ENCODE measurements around the gene CROT.

DNA sequence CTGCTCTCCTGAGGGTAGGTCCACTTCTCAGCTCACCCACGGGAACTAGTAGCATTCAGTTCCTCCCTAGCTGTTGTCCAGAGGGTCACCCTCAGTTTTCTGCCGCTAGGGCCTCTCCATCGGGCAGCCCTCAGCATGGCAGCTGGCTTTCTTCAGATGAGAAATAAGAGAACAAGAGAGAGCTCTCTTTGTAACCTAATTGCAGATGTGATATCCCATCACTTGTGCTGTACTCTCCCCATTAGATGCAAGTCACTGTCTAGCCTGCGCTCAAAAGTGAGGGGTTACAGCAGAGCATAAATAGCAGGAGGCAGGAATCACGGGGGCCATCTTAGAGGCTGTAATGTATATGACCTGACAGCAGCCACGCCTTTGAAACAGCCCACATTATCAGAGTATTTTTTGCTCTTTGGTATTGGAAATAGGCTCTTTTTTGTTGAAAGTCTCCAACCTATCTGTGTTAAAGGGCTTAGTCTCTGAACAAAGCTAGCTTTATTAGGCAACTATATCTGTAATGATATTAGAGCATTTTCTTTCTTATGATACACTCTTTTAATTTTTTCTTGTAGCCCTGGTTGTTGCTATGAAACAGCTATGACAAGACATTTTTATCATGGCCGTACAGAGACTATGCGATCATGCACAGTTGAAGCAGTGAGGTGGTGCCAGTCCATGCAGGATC is 45.7 kb downstream of the CROT start:
- TF ChIP-seq CHD4 (IDR thresholded peaks at IDR 0.05; ENCODE audit: borderline replicate concordance) = no peak
- TF ChIP-seq, protein P1, sequence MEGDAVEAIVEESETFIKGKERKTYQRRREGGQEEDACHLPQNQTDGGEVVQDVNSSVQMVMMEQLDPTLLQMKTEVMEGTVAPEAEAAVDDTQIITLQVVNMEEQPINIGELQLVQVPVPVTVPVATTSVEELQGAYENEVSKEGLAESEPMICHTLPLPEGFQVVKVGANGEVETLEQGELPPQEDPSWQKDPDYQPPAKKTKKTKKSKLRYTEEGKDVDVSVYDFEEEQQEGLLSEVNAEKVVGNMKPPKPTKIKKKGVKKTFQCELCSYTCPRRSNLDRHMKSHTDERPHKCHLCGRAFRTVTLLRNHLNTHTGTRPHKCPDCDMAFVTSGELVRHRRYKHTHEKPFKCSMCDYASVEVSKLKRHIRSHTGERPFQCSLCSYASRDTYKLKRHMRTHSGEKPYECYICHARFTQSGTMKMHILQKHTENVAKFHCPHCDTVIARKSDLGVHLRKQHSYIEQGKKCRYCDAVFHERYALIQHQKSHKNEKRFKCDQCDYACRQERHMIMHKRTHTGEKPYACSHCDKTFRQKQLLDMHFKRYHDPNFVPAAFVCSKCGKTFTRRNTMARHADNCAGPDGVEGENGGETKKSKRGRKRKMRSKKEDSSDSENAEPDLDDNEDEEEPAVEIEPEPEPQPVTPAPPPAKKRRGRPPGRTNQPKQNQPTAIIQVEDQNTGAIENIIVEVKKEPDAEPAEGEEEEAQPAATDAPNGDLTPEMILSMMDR (IDR thresholded peaks at IDR 0.05) = no peak
- no peak for TF ChIP-seq JUNB (IDR thresholded peaks at IDR 0.05)
- TF ChIP-seq, protein P2, sequence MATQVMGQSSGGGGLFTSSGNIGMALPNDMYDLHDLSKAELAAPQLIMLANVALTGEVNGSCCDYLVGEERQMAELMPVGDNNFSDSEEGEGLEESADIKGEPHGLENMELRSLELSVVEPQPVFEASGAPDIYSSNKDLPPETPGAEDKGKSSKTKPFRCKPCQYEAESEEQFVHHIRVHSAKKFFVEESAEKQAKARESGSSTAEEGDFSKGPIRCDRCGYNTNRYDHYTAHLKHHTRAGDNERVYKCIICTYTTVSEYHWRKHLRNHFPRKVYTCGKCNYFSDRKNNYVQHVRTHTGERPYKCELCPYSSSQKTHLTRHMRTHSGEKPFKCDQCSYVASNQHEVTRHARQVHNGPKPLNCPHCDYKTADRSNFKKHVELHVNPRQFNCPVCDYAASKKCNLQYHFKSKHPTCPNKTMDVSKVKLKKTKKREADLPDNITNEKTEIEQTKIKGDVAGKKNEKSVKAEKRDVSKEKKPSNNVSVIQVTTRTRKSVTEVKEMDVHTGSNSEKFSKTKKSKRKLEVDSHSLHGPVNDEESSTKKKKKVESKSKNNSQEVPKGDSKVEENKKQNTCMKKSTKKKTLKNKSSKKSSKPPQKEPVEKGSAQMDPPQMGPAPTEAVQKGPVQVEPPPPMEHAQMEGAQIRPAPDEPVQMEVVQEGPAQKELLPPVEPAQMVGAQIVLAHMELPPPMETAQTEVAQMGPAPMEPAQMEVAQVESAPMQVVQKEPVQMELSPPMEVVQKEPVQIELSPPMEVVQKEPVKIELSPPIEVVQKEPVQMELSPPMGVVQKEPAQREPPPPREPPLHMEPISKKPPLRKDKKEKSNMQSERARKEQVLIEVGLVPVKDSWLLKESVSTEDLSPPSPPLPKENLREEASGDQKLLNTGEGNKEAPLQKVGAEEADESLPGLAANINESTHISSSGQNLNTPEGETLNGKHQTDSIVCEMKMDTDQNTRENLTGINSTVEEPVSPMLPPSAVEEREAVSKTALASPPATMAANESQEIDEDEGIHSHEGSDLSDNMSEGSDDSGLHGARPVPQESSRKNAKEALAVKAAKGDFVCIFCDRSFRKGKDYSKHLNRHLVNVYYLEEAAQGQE (IDR thresholded peaks at IDR 0.05) = no peak
